HFFc6 (cell line): Measurements from ENCODE around the gene USP35. TPM values are rescaled to one million over a fixed set of nuclear protein-coding genes. Genes with fewer than 3 reads are reported as not detected.

Experiments
- DNase-seq: peaks from one replicate; pipeline ENCODE4 v3.0.0-alpha.2; 2018
- H3K27ac Mint-ChIP-seq: 2 replicates; pipeline ENCODE4 v1.8.0; 2020; ENCODE audit warnings: mild to moderate bottlenecking, mixed read lengths
- H3K27me3 Mint-ChIP-seq: 2 replicates; pipeline ENCODE4 v1.8.0; 2021; ENCODE audit warnings: mild to moderate bottlenecking, moderate library complexity, mixed read lengths; ENCODE audit not compliant: insufficient read depth
- H3K36me3 Mint-ChIP-seq: 2 replicates; pipeline ENCODE4 v1.8.0; 2021; ENCODE audit warnings: low read depth, mixed read lengths
- H3K4me1 Mint-ChIP-seq: 2 replicates; pipeline ENCODE4 v1.8.0; 2020; ENCODE audit warnings: low read depth, mixed read lengths
- H3K4me3 Mint-ChIP-seq: 2 replicates; pipeline ENCODE4 v1.8.0; 2020; ENCODE audit warnings: mild to moderate bottlenecking, moderate library complexity, mixed read lengths
- H3K9me3 Mint-ChIP-seq: 2 replicates; pipeline ENCODE4 v1.8.0; 2020; ENCODE audit warnings: mild to moderate bottlenecking, mixed read lengths
- CTCF ChIP-seq: fragments of 200-600 bp; sonication (generic); IDR thresholded peaks from 2 replicates; pipeline ENCODE4 v1.5.0; 2021; ENCODE audit warnings: antibody characterized with exemption, mild to moderate bottlenecking
- total RNA-seq, 6 experiments: library from RNA; stranded (reverse); fragmentation: NEBNext Ultra II Directional; extraction: Animal tissue kit (Norgen Biotek cat#: 25700); gene quantifications; 2 replicates in 1 of 6; 3 replicates in 5 of 6; pipeline ENCODE4 v1.2.3, GENCODE V29; 2021

The USP35 gene
- total RNA-seq, 6 experiments from 2014 or later: 8.5 to 10.6 (median 9.0) TPM

GRCh38 chr11:78180751-78181150, 8.0 kb upstream of the USP35 start:
- H3K4me1 Mint-ChIP-seq: peaks cover 27% of the 10 kb centered on the region
- no peak overlapping the region for H3K27ac Mint-ChIP-seq
- DNase-seq: no peak
- H3K36me3 Mint-ChIP-seq: peaks cover 33% of the 10 kb centered on the region
- no peak for TF ChIP-seq CTCF
- no peak overlapping the region for H3K4me3 Mint-ChIP-seq
- no peaks in the 10 kb centered on the region for H3K9me3 Mint-ChIP-seq
- no peaks in the 10 kb centered on the region for H3K27me3 Mint-ChIP-seq

GRCh38 chr11:78181185-78181584, 7.5 kb upstream of the USP35 start:
- Mint-ChIP-seq H3K27ac (peak overlapping the region; percentile 38; the same call in 1 of the 2 replicates), H3K4me3 (no peak overlapping the region), H3K27me3 (no peaks in the 10 kb centered on the region), H3K9me3 (no peaks in the 10 kb centered on the region), H3K36me3 (peaks cover 29% of the 10 kb centered on the region), H3K4me1 (peaks cover 32% of the 10 kb centered on the region)
- DNase-seq: no peak
- no peak for TF ChIP-seq CTCF

GRCh38 chr11:78187366-78188285, 1.1 kb upstream of the USP35 start:
- peaks cover 56% of the 10 kb centered on the region for H3K4me1 Mint-ChIP-seq
- TF ChIP-seq CTCF: no peak
- H3K27me3 Mint-ChIP-seq: no peaks in the 10 kb centered on the region
- no peaks in the 10 kb centered on the region for H3K9me3 Mint-ChIP-seq
- peak; percentile 13 for DNase-seq
- H3K36me3 Mint-ChIP-seq: peaks cover 21% of the 10 kb centered on the region
- H3K27ac Mint-ChIP-seq: peak overlapping the region; percentile 83
- H3K4me3 Mint-ChIP-seq: peak overlapping the region; percentile 96

- H3K9me3 Mint-ChIP-seq: no peaks in the 10 kb centered on the region
- TF ChIP-seq CTCF: no peak
- peaks cover 63% of the 10 kb centered on the region for H3K4me1 Mint-ChIP-seq
- H3K36me3 Mint-ChIP-seq: peaks cover 13% of the 10 kb centered on the region; the same call in 1 of the 2 replicates
- peak overlapping the region; percentile 83 for H3K27ac Mint-ChIP-seq
- H3K4me3 Mint-ChIP-seq: peak overlapping the region; percentile 96
- DNase-seq: no peak
- H3K27me3 Mint-ChIP-seq: no peaks in the 10 kb centered on the region
These were observed 530 bp downstream of the USP35 start for GRCh38 chr11:78189174-78189724.

- H3K9me3 Mint-ChIP-seq: no peaks in the 10 kb centered on the region
- no peaks in the 10 kb centered on the region for H3K27me3 Mint-ChIP-seq
- H3K4me3 Mint-ChIP-seq: peak overlapping the region; percentile 96
- TF ChIP-seq CTCF: no peak
- DNase-seq: no peak
- H3K36me3 Mint-ChIP-seq: peaks cover 13% of the 10 kb centered on the region; the same call in 1 of the 2 replicates
- peaks cover 69% of the 10 kb centered on the region for H3K4me1 Mint-ChIP-seq
- H3K27ac Mint-ChIP-seq: peak overlapping the region; percentile 42; the same call in 1 of the 2 replicates
These were observed 1.1 kb downstream of the USP35 start for GRCh38 chr11:78189851-78190250.
